Vagina (tissue), 2 donors: ENCODE results near the gene FAM234B.

Experiments used
- CTCF ChIP-seq, 3 experiments: fragments of 450-650 bp in 2 of 3; fragments of 200-600 bp in 1 of 3; sonication (generic) in 1 of 3; IDR thresholded peaks; one replicate each; pipeline ENCODE4 v1.5.1; 2017 to 2019; ENCODE audit warnings: antibody characterized with exemption in 3 of 3, mild to moderate bottlenecking in 2 of 3, moderate library complexity in 2 of 3
- POLR2A ChIP-seq, 2 donors: fragments of 450-650 bp; IDR thresholded peaks; one replicate each; pipeline ENCODE4 v1.6.1; 2017; ENCODE audit warnings: antibody characterized with exemption in 2 of 2, mild to moderate bottlenecking in 2 of 2, moderate library complexity in 2 of 2
- POLR2AphosphoS5 ChIP-seq, 2 donors: sonication (generic); formaldehyde crosslinking; IDR thresholded peaks; one replicate each; pipeline ENCODE4 v1.9.0; 2017; ENCODE audit warnings: antibody characterized with exemption in 2 of 2, mild to moderate bottlenecking in 2 of 2, low read depth in 1 of 2; ENCODE audit not compliant: insufficient read depth in 1 of 2

GRCh38 chr12:13079440-13079906 lies 35.3 kb downstream of the FAM234B start:
- no peak for TF ChIP-seq CTCF (IDR thresholded peaks at IDR 0.05)
- TF ChIP-seq POLR2AphosphoS5 (IDR thresholded peaks at IDR 0.05; ENCODE audit: insufficient read depth in 1 of 2, low read depth in 1 of 2): no peak
- no peak for TF ChIP-seq POLR2A (IDR thresholded peaks at IDR 0.05)
